GM12872 (cell line): ENCODE results near the gene NFIB.

ENCODE experiments used
- CTCF ChIP-seq: IDR thresholded peaks from 3 replicates; pipeline ENCODE4 v1.5.1; 2011; ENCODE audit warnings: low read depth, mild to moderate bottlenecking, low read length, moderate library complexity; ENCODE audit not compliant: insufficient read depth

NFIB gene

GRCh38 chr9:14153310-14153720 is 160.6 kb downstream of the NFIB start:
- no peak for TF ChIP-seq CTCF

GRCh38 chr9:14151451-14151850 is 162.5 kb downstream of the NFIB start:
- no peak for TF ChIP-seq CTCF

GRCh38 chr9:14148501-14149103 is 165.3 kb downstream of the NFIB start:
- TF ChIP-seq CTCF, result no peak

- no peak for TF ChIP-seq CTCF
Observed at GRCh38 chr9:14147738-14148137, 166.2 kb downstream of the NFIB start.

GRCh38 chr9:14146201-14146874 is 167.6 kb downstream of the NFIB start:
- no peak for TF ChIP-seq CTCF

- no peak for TF ChIP-seq CTCF
Observed at GRCh38 chr9:14144215-14144614, 169.7 kb downstream of the NFIB start.

- TF ChIP-seq CTCF, result no peak
Observed at GRCh38 chr9:14141699-14142098, 172.2 kb downstream of the NFIB start.
